Measurements from ENCODE around the gene PAPOLG.

DNA sequence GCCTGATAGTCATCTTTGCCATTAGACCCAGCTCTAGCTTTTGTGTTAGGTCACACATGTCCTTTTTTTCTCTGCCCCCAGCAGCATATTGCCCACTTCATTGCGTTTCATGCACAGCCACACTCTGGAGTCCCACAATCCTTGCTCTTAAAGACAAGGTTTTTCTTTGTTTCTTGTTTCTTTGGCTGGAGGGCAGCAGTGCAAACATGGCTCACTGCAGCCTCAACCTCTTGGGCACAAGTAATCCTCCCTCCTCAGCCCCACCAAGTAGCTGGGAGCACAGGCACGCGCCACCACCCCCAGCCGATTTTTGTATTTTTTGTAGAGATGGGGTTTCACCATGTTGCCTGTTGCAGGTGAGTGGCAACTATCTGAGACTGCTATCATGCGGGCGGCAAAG lies 16.9 kb upstream of the PAPOLG start:
- TF ChIP-seq, protein P1, sequence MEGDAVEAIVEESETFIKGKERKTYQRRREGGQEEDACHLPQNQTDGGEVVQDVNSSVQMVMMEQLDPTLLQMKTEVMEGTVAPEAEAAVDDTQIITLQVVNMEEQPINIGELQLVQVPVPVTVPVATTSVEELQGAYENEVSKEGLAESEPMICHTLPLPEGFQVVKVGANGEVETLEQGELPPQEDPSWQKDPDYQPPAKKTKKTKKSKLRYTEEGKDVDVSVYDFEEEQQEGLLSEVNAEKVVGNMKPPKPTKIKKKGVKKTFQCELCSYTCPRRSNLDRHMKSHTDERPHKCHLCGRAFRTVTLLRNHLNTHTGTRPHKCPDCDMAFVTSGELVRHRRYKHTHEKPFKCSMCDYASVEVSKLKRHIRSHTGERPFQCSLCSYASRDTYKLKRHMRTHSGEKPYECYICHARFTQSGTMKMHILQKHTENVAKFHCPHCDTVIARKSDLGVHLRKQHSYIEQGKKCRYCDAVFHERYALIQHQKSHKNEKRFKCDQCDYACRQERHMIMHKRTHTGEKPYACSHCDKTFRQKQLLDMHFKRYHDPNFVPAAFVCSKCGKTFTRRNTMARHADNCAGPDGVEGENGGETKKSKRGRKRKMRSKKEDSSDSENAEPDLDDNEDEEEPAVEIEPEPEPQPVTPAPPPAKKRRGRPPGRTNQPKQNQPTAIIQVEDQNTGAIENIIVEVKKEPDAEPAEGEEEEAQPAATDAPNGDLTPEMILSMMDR (IDR thresholded peaks at IDR 0.05; ENCODE audit: low read depth, low read length) = no peak
- TF ChIP-seq POLR2A (IDR thresholded peaks at IDR 0.05; ENCODE audit: extremely low read depth, insufficient read length) (no peak), MYC (IDR thresholded peaks at IDR 0.05; ENCODE audit: low read depth, low read length) (no peak)
- TF ChIP-seq, protein P2, sequence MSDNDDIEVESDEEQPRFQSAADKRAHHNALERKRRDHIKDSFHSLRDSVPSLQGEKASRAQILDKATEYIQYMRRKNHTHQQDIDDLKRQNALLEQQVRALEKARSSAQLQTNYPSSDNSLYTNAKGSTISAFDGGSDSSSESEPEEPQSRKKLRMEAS (IDR thresholded peaks at IDR 0.05; ENCODE audit: low read depth, low read length) = no peak
